Measurements from ENCODE around the gene RTEL1. TPM values are rescaled to one million over a fixed set of nuclear protein-coding genes. Genes with fewer than 3 reads are reported as not detected.

Gene RTEL1
- total RNA-seq, 1 experiment from 2014 or later = 39.2 TPM

GRCh38 chr20:63689046-63690002 lies 31.2 kb downstream of the RTEL1 start:
- CTCF ChIA-PET = interaction anchor here (0.7 kb wide), 1 partner anchor 21 kb away, joined by 3 read pairs; no protein-coding TSS in a partner anchor
- no peak overlapping the region for H3K27ac Mint-ChIP-seq (ENCODE audit: low read depth, unreplicated experiment)
- intact Hi-C loops (cut with micrococcal nuclease) = no loop called here

GRCh38 chr20:63690003-63690897 lies 32.1 kb downstream of the RTEL1 start:
- CTCF ChIA-PET = no interaction called here
- peaks cover 7% of the 10 kb centered on the region for H3K4me1 Mint-ChIP-seq (ENCODE audit: insufficient read depth, unreplicated experiment)
- intact Hi-C loops (cut with micrococcal nuclease) = no loop called here
- no peaks in the 10 kb centered on the region for H3K9me3 Mint-ChIP-seq (ENCODE audit: unreplicated experiment)
- H3K36me3 Mint-ChIP-seq (ENCODE audit: insufficient read depth, unreplicated experiment) = peaks cover 47% of the 10 kb centered on the region
- H3K4me3 Mint-ChIP-seq (ENCODE audit: unreplicated experiment) = no peak overlapping the region
- no peaks in the 10 kb centered on the region for H3K27me3 Mint-ChIP-seq (ENCODE audit: insufficient read depth, unreplicated experiment)
- H3K27ac Mint-ChIP-seq (ENCODE audit: low read depth, unreplicated experiment) = no peak overlapping the region
- POLR2A ChIA-PET = interaction anchor here (3.0 kb wide), 1 partner anchor 8 kb away, joined by 15 read pairs; no protein-coding TSS in a partner anchor
- no TSS peak for BruUV-seq (replicated peaks)
- DNase-seq (ENCODE audit: unreplicated experiment) = no peak
- TF ChIP-seq CTCF (IDR thresholded peaks at IDR 0.05; ENCODE audit: unreplicated experiment) = no peak

More at GRCh38 chr20:63689046-63690002, 31.2 kb downstream of the RTEL1 start:
- Mint-ChIP-seq H3K4me1 (ENCODE audit: insufficient read depth, unreplicated experiment) (peaks cover 7% of the 10 kb centered on the region), H3K9me3 (ENCODE audit: unreplicated experiment) (no peaks in the 10 kb centered on the region), H3K36me3 (ENCODE audit: insufficient read depth, unreplicated experiment) (peaks cover 37% of the 10 kb centered on the region), H3K4me3 (ENCODE audit: unreplicated experiment) (no peak overlapping the region), H3K27me3 (ENCODE audit: insufficient read depth, unreplicated experiment) (no peaks in the 10 kb centered on the region)
- no TSS peak for BruUV-seq (replicated peaks)
- no peak for TF ChIP-seq CTCF (IDR thresholded peaks at IDR 0.05; ENCODE audit: unreplicated experiment)
- POLR2A ChIA-PET = interaction anchor here (1.0 kb wide), 1 partner anchor 10 kb away, joined by 3 read pairs; no protein-coding TSS in a partner anchor
- DNase-seq (ENCODE audit: unreplicated experiment) = no peak

GRCh38 chr20:63690898-63691710 lies 33.0 kb downstream of the RTEL1 start:
- TF ChIP-seq CTCF (IDR thresholded peaks at IDR 0.05; ENCODE audit: unreplicated experiment) = no peak
- H3K27ac Mint-ChIP-seq (ENCODE audit: low read depth, unreplicated experiment) = no peak overlapping the region
- ChIA-PET CTCF (interaction anchor here (0.6 kb wide), 1 partner anchor 113 kb away, joined by 3 read pairs; no protein-coding TSS in a partner anchor), POLR2A (interaction anchor here (1.7 to 3.0 kb wide), 2 partner anchors 9 to 33 kb away, joined by 6 to 15 read pairs; partner anchors contain the start of gene RTEL1)
- no peaks in the 10 kb centered on the region for H3K27me3 Mint-ChIP-seq (ENCODE audit: insufficient read depth, unreplicated experiment)
- H3K36me3 Mint-ChIP-seq (ENCODE audit: insufficient read depth, unreplicated experiment) = peaks cover 50% of the 10 kb centered on the region
- H3K9me3 Mint-ChIP-seq (ENCODE audit: unreplicated experiment) = no peaks in the 10 kb centered on the region
- DNase-seq (ENCODE audit: unreplicated experiment) = no peak
- no TSS peak for BruUV-seq (replicated peaks)
- no peak overlapping the region for H3K4me3 Mint-ChIP-seq (ENCODE audit: unreplicated experiment)
- intact Hi-C loops (cut with micrococcal nuclease) = no loop called here
- peaks cover 9% of the 10 kb centered on the region for H3K4me1 Mint-ChIP-seq (ENCODE audit: insufficient read depth, unreplicated experiment)

All from MCF 10A (cell line).